ENCODE measurements around the gene ZNF385D.

The ZNF385D gene

GRCh38 chr3:21654662-21655061 is 96.3 kb downstream of the ZNF385D start:
- Histone ChIP-seq H3K27me3 (replicated peaks; ENCODE audit: control insufficient read depth, insufficient read depth, low read length) (no peaks in the 10 kb centered on the region), H3K4me3 (replicated peaks; ENCODE audit: low read depth, low read length) (no peak overlapping the region), H3K36me3 (ENCODE audit: control insufficient read depth, insufficient read depth, low read length) (no peaks in the 10 kb centered on the region)
- no peak for TF ChIP-seq CTCF (IDR thresholded peaks at IDR 0.05; ENCODE audit: insufficient read depth, low read length, poor library complexity, severe bottlenecking)
- no peak for DNase-seq (ENCODE audit: extremely low read depth, insufficient read length)

GRCh38 chr3:21654241-21654640 is 96.8 kb downstream of the ZNF385D start:
- no peak overlapping the region for H3K4me3 ChIP-seq (replicated peaks; ENCODE audit: low read depth, low read length)
- no peak for TF ChIP-seq CTCF (IDR thresholded peaks at IDR 0.05; ENCODE audit: insufficient read depth, low read length, poor library complexity, severe bottlenecking)
- DNase-seq (ENCODE audit: extremely low read depth, insufficient read length) = no peak
- H3K27me3 ChIP-seq (replicated peaks; ENCODE audit: control insufficient read depth, insufficient read depth, low read length) = no peaks in the 10 kb centered on the region
- H3K36me3 ChIP-seq (ENCODE audit: control insufficient read depth, insufficient read depth, low read length) = no peaks in the 10 kb centered on the region

GRCh38 chr3:21649519-21649918 is 101.5 kb downstream of the ZNF385D start:
- Histone ChIP-seq H3K36me3 (ENCODE audit: control insufficient read depth, insufficient read depth, low read length) (no peaks in the 10 kb centered on the region), H3K4me3 (replicated peaks; ENCODE audit: low read depth, low read length) (no peak overlapping the region), H3K27me3 (replicated peaks; ENCODE audit: control insufficient read depth, insufficient read depth, low read length) (no peaks in the 10 kb centered on the region)
- no peak for TF ChIP-seq CTCF (IDR thresholded peaks at IDR 0.05; ENCODE audit: insufficient read depth, low read length, poor library complexity, severe bottlenecking)
- no peak for DNase-seq (ENCODE audit: extremely low read depth, insufficient read length)

- Histone ChIP-seq H3K4me3 (replicated peaks; ENCODE audit: low read depth, low read length) (no peak overlapping the region), H3K36me3 (ENCODE audit: control insufficient read depth, insufficient read depth, low read length) (no peaks in the 10 kb centered on the region), H3K27me3 (replicated peaks; ENCODE audit: control insufficient read depth, insufficient read depth, low read length) (no peaks in the 10 kb centered on the region)
- DNase-seq (ENCODE audit: extremely low read depth, insufficient read length) = no peak
- TF ChIP-seq CTCF (IDR thresholded peaks at IDR 0.05; ENCODE audit: insufficient read depth, low read length, poor library complexity, severe bottlenecking) = no peak
Measured at GRCh38 chr3:21647961-21648360, 103.0 kb downstream of the ZNF385D start.

- TF ChIP-seq CTCF (IDR thresholded peaks at IDR 0.05; ENCODE audit: insufficient read depth, low read length, poor library complexity, severe bottlenecking) = no peak
- DNase-seq (ENCODE audit: extremely low read depth, insufficient read length) = no peak
- H3K27me3 ChIP-seq (replicated peaks; ENCODE audit: control insufficient read depth, insufficient read depth, low read length) = no peaks in the 10 kb centered on the region
- no peaks in the 10 kb centered on the region for H3K36me3 ChIP-seq (ENCODE audit: control insufficient read depth, insufficient read depth, low read length)
- H3K4me3 ChIP-seq (replicated peaks; ENCODE audit: low read depth, low read length) = no peak overlapping the region
Measured at GRCh38 chr3:21645121-21645897, 105.7 kb downstream of the ZNF385D start.

Data from GM06990 (cell line).